H1 (cell line): ENCODE measurements around the gene CASK.

ENCODE experiments used
- ATF2 ChIP-seq: IDR thresholded peaks from 2 replicates; pipeline ENCODE4 v1.6.1; 2012; ENCODE audit warnings: low read length, inconsistent platforms
- CEBPB ChIP-seq: IDR thresholded peaks from 2 replicates; pipeline ENCODE4 v1.6.1; 2012; ENCODE audit warnings: low read depth, low read length
- CTCF ChIP-seq, 3 experiments: IDR thresholded peaks; 1 replicate in 2 of 3; 2 replicates in 1 of 3; pipeline versions ENCODE4 v1.5.1 to v1.6.1; 2011; ENCODE audit warnings: low read length in 3 of 3, mild to moderate bottlenecking in 3 of 3, inconsistent platforms in 2 of 3, low read depth in 1 of 3, moderate library complexity in 1 of 3; ENCODE audit not compliant: insufficient read depth in 1 of 3; ENCODE audit errors: control extremely low read depth in 1 of 3

- TF ChIP-seq CEBPB: no peak
- TF ChIP-seq ATF2: no peak
- TF ChIP-seq CTCF (IDR thresholded peaks at IDR 0.05; ENCODE audit: control extremely low read depth in 1 of 3, insufficient read depth in 1 of 3, low read depth in 1 of 3, low read length in 3 of 3): no peak
These were observed 219.8 kb downstream of the CASK start for GRCh38 chrX:41703574-41704029.
